ENCODE results near the gene GSK3B.
"Not testable (repeated sequence)": the region's sequence is repeated elsewhere in the genome, so short reads cannot be mapped to it uniquely, and the experiment has no call there.

The GSK3B gene

GRCh38 chr3:120052677-120053076 is 41.6 kb downstream of the GSK3B start:
- peak; percentile 41 for DNase-seq (ENCODE audit: low spot score)

- no peak for DNase-seq (ENCODE audit: low spot score)
Measured at GRCh38 chr3:120052225-120052624, 42.0 kb downstream of the GSK3B start.

GRCh38 chr3:120051570-120051969 is 42.7 kb downstream of the GSK3B start:
- not testable (repeated sequence) for DNase-seq (ENCODE audit: low spot score)

DNA sequence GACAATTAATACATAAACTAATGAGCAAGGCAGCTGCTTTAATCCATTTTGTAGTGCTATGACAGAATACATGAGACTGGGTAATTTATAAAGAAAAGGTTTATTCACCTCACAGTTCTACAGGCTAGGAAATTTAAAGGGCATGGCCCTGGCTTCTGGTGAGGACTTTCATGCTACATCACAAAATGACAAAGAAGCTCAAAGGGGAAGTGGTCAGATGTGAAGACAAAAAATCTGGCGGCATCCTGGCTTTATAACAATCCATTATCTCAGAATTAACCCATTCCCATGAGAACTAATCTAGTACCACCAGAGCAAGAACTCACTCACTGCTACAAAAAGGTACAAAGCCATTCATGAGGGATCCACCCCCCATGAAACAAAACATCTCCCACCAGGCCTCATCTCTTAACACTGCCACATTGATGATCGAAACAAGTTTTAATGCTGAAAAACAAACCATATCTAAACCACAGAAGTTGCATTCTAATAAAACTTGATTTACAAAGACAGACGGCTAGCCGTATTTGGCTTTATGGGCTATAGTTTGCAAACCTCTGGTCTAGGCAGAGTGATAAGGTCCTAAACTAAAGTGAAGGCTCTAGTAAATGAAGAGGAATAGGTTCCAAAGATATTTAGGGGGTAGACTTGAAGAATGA is 44.2 kb downstream of the GSK3B start:
- DNase-seq (ENCODE audit: low spot score), result no peak

DNA sequence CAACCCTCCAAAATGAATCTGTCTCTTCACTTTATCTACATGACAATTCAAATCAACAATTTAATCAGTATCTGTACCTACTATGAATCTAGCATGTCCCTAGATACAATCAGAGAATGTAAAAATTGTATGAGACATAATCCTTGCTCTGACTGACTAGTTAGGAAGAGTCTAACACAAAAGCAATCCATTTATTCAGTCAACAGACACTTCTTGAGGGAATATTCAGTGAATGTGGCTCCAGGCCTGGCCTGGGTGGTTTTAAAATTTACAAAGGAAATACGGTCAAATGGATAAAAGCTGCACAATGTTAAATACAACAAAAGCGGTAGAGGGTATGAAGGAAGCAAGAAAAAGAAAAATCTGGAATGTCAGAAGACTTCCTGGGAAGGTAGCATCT is 45.2 kb downstream of the GSK3B start:
- no peak for DNase-seq (ENCODE audit: low spot score)

- DNase-seq (ENCODE audit: low spot score), result no peak
Measured at GRCh38 chr3:120048355-120049041, 45.7 kb downstream of the GSK3B start.

DNA sequence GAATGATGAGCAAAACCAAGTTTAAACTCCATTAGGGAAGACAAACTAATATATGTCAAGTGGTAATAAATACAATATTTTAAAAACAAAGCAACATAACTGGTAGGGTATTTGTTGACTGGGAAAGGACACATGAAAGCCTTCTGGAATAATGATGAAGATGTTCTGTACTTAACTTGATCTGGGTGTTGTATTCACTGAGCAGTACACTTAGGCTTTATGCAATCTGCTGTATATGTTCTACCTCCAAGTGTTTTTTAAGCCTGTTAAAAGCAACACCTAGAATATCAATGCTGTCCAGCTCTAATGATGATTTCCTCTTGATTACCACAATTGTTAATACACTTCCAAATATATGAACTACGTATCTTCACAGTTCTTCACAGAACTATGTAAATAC is 46.6 kb downstream of the GSK3B start:
- DNase-seq (ENCODE audit: low spot score), result no peak

GRCh38 chr3:120040813-120041377 is 53.4 kb downstream of the GSK3B start:
- no peak for DNase-seq (ENCODE audit: low spot score)

DNA sequence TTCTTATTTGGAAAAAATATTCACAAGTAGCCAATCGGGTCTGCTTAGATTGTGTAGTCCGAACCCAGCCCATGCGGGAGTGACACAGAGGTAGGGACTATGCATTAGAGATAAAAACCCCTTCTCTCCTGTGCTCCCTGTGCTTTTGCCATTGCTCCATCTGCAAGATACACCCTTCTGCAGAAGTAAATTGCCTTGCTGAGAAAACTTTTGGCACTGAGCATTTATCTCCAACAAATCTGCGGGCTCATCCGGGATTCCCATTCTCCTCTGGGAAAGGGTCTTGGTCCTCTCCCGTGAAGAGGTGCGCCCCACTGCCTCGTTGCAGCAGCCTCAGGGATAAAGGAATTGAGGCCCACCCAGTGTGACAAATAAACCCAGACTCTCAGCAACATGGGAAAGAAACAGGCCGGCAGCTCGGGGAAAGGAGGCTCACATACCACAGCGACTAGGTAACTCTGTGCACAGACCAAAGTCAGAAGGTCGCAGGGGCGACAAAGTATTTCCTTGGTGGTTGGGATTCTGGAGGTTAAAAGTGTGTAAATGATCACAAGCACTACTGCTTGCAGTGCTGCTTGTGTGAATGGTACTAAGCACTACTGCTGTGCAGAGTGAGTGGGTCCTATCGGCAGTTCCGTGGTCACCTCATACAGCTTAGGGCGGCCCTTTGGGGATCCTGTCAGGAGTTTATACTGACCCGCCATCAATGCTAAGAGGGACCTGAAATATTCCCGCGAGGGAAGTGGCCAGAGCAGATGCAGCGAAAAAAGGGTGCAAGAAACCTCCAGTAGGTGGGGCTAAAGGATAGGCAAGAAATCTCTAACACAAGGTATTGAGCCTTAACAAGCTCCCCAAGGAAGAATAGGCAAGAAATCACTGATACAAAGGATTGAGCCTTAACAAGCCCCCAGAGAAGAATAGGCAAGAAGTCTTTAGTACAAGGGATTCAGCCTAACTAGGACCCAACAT is 54.3 kb downstream of the GSK3B start:
- no peak for DNase-seq (ENCODE audit: low spot score)

DNA sequence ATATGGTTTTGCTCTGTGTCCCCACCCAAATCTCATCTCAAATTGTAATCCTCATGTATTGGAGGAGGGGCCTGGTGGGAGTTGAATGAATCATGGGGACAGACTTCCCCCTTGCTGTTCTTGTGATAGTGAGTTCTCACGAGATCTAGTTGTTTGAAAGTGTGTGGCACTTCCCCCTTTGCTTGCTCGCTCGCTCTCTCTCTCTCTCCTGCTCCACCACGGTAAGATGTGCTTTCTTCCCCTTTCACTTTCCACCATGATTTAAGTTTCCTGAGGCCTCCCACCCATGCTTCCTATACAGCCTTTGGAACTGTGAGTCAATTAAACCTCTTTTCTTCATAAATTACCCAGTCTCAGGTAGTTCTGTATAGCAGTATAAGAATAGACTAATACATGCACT is 60.7 kb downstream of the GSK3B start:
- DNase-seq (ENCODE audit: low spot score), result no peak

GRCh38 chr3:120031561-120031960 is 62.7 kb downstream of the GSK3B start:
- DNase-seq (ENCODE audit: low spot score), result no peak

GRCh38 chr3:120029749-120030148 is 64.5 kb downstream of the GSK3B start:
- no peak for DNase-seq (ENCODE audit: low spot score)

DNA sequence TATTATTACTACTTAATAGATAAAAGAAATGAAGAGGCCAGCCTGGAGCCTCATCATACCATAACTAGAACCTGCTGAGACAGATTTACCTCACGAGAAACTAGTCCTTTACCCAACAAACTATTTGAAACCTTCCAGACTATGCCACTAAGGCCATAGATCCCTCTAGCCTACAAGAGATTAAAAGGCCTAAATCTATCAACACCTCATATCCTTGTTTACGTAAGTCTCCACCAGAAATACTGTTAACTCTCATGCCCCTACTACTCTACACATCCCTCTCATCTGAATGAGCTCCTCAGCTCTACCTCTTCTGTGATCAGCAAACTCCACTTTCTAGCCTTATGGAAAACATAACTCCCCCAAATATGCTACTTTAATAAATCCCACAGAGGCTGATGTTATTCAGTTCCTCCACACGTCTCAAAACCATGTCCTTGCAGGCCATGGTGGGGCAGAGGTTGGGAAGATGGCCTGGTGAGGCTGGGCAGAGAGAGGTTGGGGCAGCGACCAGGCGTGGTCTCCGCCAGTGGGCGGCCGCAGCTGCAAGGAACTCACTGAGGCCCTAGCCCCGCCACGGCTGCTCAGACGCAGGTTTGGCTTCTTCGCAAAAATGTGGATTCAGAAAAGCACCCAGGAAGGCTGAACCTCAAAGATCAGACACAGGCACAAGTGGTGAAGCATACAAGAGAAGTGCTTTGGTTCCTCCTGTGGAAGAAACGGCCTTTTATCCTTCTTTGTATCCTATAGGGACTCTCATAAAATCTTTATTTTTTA is 65.8 kb downstream of the GSK3B start:
- no peak for DNase-seq (ENCODE audit: low spot score)

DNA sequence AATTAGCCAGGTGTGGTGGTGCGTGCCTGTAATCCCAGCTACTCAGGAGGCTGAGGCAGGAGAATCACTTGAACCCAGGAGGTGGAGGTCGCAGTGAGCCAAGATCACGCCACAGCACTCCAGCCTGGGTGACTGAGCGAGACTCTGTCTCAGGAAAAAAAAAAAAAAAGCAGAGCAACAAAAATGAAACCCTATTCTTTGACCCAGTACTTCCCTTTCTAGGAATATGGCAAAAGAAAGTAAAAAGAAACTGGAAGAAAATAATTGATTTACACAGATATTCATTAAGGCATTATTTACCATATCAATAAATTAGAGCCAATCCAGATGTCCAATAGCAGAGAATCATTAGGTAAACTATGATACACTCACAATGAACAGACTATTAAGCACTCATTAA is 67.0 kb downstream of the GSK3B start:
- DNase-seq (ENCODE audit: low spot score), result no peak

DNA sequence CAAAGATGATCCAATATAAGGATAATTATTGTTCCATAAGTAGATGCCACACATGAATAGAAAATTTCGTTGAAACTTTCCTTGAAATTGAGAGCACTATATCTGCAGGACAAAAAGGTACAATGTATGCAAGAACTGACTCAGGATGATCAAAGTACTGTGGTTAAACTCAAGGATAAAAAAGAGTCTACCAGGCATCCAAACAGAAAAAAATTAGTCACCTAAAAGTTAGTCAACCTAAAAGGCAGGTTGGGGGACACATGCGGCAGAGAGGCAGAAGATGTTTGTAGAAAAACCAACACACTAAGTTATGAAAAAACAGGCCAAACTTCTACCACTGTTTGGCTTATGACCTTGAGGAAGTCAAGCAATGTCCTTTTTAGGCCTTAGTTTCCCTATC is 68.7 kb downstream of the GSK3B start:
- peak; percentile 55 for DNase-seq (ENCODE audit: low spot score)

DNA sequence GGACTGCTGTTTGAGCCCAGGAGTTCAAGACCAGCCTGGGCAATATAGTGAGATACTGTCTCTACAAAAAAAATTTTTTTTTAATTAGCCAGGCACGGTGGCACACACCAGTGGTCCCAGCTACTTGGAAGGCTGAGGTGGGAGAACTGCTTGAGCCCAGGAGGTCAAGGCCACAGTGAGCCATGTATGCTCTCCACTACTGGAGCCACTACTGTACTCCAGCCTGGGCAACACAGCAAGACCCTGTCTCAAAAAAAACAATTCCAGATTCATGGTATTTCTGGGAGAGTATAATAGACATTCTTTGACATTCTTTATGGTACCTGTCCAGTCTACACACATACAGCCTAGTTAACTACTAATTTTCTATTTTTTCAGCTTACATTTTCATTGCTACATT is 70.1 kb downstream of the GSK3B start:
- DNase-seq (ENCODE audit: low spot score), result no peak

DNA sequence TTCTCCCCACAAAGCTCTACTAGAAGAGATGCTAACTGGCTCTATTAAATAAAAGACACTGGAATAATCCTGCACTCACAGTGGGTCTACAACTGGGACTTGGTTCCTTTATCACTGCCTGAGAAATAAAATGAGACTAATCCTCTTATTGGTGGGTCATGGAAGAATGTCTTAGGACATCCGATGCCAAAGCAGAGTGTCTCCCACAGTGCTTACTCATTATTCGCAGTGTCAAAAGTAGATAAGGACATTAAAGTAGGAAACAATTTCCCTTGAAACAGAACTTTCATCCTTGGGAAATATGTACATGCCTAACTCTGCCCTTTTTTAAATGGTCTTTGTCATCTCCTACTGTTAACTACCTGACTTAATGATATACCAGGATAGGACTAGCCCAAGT is 71.5 kb downstream of the GSK3B start:
- DNase-seq (ENCODE audit: low spot score), result no peak

DNA sequence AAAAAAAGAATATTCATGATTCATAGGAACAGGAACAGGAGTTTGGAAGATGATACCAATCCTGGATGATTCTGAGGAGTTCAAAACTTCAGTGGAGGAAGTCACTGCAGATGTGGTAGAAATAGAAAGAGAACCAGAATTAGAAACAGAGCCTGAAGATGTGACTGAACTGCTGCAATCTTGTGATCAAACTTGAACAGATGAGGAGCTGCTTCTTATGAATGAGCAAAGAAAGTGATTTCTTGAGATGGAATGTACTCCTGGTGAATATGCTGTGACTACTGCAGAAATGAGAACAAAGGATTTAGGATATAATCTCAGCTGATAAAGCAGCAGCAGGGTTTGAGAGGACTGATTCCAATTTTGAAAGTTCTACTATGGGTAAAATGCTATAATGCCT is 72.7 kb downstream of the GSK3B start:
- peak; percentile 10 for DNase-seq (ENCODE audit: low spot score)

DNA sequence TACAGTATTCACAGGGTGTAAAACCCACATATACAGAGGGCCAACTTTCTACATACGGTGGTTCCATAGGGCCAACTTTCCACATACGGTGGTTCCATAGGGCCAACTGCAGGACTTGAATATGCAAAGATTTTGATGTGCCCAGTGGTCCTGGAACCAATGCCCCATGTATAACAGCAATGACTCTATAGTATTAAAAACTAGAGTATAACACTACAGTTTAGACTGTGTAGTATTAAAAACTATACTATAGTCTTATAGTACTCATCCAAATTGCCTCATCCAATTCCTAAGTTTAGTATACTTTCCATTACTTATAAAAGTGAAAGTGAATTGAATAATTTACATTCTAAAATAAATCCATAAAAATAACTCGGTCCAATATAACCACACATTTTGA is 75.9 kb downstream of the GSK3B start:
- no peak for DNase-seq (ENCODE audit: low spot score)

DNA sequence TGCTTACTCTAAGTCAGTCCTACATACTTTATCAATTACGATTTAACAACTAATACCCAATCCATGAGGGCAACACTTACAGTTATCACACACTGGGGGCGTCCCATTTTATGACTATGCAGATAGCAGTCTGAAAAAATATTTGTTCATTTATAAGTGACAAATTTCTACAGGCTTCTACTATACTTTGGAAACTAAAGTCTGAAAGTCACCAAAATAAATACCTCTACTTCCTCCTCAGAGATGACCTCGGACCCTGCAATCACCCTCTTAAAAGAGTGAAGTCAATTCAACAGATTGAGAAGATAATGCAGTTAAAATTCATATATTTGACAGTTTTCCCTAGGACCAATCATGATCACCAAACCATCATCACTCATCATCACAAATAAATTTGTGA is 76.6 kb downstream of the GSK3B start:
- no peak for DNase-seq (ENCODE audit: low spot score)

DNA sequence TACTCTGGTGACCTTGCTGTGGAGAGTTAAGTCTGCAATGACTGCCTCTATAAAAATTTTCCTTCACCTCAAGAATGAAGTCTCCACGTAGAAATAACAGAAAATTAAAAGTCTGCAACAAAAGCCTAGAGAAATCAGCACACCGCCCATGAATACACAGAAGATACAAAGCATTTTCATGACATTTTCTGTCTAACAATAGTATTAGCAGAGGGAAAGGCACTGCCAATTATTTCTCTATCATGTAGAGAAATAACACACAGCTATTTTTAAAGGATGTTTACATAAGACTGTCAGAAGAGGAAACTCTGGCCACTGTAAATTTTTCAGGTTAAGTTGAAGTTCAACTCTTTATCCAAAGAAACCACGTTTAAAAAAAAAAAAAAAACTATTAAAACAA is 80.8 kb downstream of the GSK3B start:
- no peak for DNase-seq (ENCODE audit: low spot score)

- DNase-seq (ENCODE audit: low spot score), result not testable (repeated sequence)
Measured at GRCh38 chr3:120005741-120006140, 88.5 kb downstream of the GSK3B start.

Data from kidney tubule cell (primary cell).